Bronchial epithelial cell (primary cell): ENCODE measurements around the gene AP1AR. TPM values are rescaled to one million over a fixed set of nuclear protein-coding genes. Genes with fewer than 3 reads are reported as not detected.
A peak's percentile ranks its signal among the peaks of the same experiment; 100 is the strongest.
"Not testable (repeated sequence)": the region's sequence is repeated elsewhere in the genome, so short reads cannot be mapped to it uniquely, and the experiment has no call there.

Source experiments
- DNase-seq: peaks from one replicate; pipeline ENCODE4 v3.0.0-alpha.2; 2010; ENCODE audit warnings: low read depth
- FAIRE-seq: peaks from 2 replicates; lab custom pipeline; 2011; peaks lifted over from hg19 to GRCh38; lab: Jason Lieb, UNC
- H3K27me3 ChIP-seq: 2 replicates; pipeline ENCODE4 v1.5.1; 2011; ENCODE audit warnings: low read length; ENCODE audit not compliant: control insufficient read depth, insufficient read depth
- H3K36me3 ChIP-seq: 2 replicates; pipeline ENCODE4 v1.5.1; 2011; ENCODE audit warnings: low read length; ENCODE audit not compliant: control insufficient read depth, insufficient read depth
- H3K4me3 ChIP-seq: 2 replicates; pipeline ENCODE4 v1.5.1; 2011; ENCODE audit warnings: mild to moderate bottlenecking, low read depth, low read length, control low read depth
- total RNA-seq: library from RNA; depleted of rRNA; stranded (reverse); fragments of >200 nt; gene quantifications from 2 replicates; pipeline ENCODE4 v1.2.1, GENCODE V29; 2014
- TF ChIP-seq, protein P1 (sequence below): IDR thresholded peaks from 2 replicates; pipeline ENCODE4 v1.5.1; 2011; ENCODE audit warnings: mild to moderate bottlenecking, moderate library complexity, low read length, control low read depth, inconsistent platforms; ENCODE audit not compliant: insufficient read depth, severe bottlenecking

The AP1AR gene
- total RNA-seq, 1 donor from 2014 or later = 58.4 TPM

DNA sequence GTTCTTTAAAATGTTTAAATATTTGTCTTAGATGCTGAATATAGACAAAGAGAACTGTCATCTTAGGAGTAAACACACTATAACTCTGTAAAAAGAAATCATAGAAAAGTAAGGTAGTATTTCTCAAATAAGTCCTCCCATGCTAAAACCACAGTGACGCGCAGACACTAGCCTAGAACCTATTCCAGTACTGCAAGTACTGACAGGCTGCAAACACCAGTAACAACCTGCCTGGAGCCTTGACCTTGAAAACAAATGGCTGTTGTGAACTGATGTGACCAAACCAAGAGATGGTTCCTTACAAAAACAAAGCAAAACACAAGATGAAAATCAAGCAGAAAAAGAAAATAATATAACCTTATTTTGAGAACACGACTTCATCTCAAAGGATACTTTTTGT, 45.6 kb downstream of the AP1AR start:
- no peaks in the 10 kb centered on the region for H3K27me3 ChIP-seq
- no peaks in the 10 kb centered on the region for H3K36me3 ChIP-seq
- FAIRE-seq = no peak
- no peak overlapping the region for H3K4me3 ChIP-seq
- DNase-seq = peak; percentile 93
- TF ChIP-seq, protein P1, sequence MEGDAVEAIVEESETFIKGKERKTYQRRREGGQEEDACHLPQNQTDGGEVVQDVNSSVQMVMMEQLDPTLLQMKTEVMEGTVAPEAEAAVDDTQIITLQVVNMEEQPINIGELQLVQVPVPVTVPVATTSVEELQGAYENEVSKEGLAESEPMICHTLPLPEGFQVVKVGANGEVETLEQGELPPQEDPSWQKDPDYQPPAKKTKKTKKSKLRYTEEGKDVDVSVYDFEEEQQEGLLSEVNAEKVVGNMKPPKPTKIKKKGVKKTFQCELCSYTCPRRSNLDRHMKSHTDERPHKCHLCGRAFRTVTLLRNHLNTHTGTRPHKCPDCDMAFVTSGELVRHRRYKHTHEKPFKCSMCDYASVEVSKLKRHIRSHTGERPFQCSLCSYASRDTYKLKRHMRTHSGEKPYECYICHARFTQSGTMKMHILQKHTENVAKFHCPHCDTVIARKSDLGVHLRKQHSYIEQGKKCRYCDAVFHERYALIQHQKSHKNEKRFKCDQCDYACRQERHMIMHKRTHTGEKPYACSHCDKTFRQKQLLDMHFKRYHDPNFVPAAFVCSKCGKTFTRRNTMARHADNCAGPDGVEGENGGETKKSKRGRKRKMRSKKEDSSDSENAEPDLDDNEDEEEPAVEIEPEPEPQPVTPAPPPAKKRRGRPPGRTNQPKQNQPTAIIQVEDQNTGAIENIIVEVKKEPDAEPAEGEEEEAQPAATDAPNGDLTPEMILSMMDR = no peak

- Histone ChIP-seq H3K4me3 (no peak overlapping the region), H3K27me3 (no peaks in the 10 kb centered on the region), H3K36me3 (no peaks in the 10 kb centered on the region)
- FAIRE-seq = no peak
- TF ChIP-seq, protein P1 = no peak
- no peak for DNase-seq
These were observed 46.3 kb downstream of the AP1AR start for GRCh38 chr4:112277705-112278448.

DNA sequence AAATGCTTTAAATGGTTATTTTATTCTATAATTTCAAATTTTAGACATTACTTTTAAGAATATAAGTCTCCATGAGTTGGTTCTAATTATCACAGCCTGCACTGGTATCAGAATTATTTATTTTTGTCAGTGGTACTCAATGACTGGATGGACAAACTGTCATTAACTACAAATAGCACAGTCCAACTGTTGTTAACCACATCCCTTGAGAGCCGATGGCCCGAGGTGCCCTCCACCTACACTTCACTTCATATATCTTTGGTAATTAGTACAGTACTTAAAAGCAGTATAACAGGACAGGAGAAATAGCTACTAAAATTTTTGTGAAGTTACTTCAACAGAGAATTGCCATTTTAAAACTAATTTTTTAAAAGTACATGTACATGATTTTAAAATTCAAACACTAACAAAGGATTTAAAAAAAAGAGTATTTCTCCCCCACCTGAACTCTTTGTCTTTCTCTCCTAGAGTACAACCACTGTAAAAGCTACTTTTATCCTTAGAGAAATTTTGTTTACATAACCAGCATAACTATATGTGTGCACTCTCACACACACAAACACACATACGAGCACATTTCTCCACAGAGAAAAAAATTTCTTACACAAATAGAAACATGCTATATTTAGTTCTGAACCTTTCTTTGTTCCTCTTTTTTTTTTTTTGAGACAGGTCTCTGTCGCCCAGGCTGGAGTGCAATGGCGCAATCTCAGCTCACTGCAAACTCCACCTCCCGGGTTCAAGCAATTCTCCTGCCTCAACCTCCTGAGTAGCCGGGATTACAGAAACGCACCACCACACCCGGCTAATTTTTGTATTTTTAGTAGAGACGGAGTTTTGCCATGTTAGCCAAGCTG, 47.7 kb downstream of the AP1AR start:
- Histone ChIP-seq H3K4me3 (no peak overlapping the region), H3K27me3 (no peaks in the 10 kb centered on the region), H3K36me3 (no peaks in the 10 kb centered on the region)
- no peak for DNase-seq
- FAIRE-seq = no peak
- TF ChIP-seq, protein P1 = no peak

DNA sequence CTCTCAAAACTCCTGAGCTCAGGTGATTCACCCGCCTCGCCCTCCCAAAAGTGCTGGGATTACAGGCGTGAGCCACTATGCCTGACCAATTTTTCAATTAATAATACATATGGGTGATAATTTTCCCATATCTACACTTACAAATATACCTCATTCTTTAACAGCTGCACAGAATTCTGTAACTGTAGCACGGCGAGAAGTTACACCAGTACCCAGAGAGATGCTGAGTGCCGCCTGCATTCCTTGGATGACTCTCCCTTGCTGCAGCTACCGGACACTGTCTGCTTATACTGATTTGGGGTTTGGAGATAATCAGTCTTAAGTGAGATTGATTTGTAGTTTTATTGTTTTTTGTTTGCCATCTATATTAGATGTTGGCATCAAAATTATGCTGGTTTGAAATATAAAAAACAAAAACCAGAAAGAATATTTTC, 48.3 kb downstream of the AP1AR start:
- TF ChIP-seq, protein P1 = no peak
- H3K27me3 ChIP-seq = no peaks in the 10 kb centered on the region
- FAIRE-seq (no peak), DNase-seq (no peak)
- H3K4me3 ChIP-seq = peak overlapping the region; percentile 1
- H3K36me3 ChIP-seq = no peaks in the 10 kb centered on the region

DNA sequence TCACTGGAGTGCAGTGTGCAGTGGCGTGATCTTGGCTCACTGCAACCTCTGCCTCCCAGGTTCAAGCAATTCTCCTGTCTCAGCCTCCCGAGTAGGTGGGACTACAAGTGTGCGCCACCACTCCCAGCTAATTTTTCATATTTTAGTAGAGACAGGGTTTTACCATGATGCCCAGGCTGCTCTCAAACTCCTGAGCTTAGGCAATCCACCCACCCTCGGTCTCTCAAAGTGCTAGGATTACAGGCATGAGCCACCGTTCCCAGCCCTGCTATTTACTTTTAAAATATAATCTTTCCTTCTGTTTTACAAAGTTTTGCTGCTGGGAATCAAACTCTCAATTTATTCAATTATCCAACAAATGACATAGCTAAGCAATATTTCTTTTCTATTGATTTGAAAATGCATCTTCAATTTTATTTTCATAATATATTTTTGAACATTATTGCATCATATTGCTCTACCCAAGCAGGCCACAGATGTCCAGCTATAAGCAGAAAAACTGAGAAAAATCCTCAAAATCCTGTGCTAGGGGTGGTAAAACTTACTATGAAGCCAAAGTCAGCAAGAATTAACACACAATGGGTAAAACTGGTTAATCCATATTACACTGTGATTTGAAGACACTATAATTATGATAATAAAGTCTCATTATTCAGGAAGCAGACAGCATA, 48.9 kb downstream of the AP1AR start:
- no peak for DNase-seq
- Histone ChIP-seq H3K36me3 (no peaks in the 10 kb centered on the region), H3K27me3 (no peaks in the 10 kb centered on the region), H3K4me3 (no peak overlapping the region)
- TF ChIP-seq, protein P1 = no peak
- no peak for FAIRE-seq

GRCh38 chr4:112281895-112282398, 50.4 kb downstream of the AP1AR start:
- not testable (repeated sequence) for H3K4me3 ChIP-seq, FAIRE-seq, DNase-seq, H3K36me3 ChIP-seq, H3K27me3 ChIP-seq
